Endothelial cell (in vitro differentiated cells): ENCODE results near the gene VTI1A. TPM values are rescaled to one million over a fixed set of nuclear protein-coding genes. Genes with fewer than 3 reads are reported as not detected.

Experiments used
- DNase-seq: peaks from one replicate; pipeline ENCODE4 v3.0.0; 2021; ENCODE audit warnings: low spot score
- H3K27ac Mint-ChIP-seq: one replicate; pipeline ENCODE4 v1.8.0; 2021; ENCODE audit warnings: mixed read lengths, inconsistent platforms; ENCODE audit not compliant: unreplicated experiment
- H3K27me3 Mint-ChIP-seq: one replicate; pipeline ENCODE4 v1.8.0; 2021; ENCODE audit warnings: mild to moderate bottlenecking, moderate library complexity, mixed read lengths, inconsistent platforms; ENCODE audit not compliant: unreplicated experiment
- H3K36me3 Mint-ChIP-seq: one replicate; pipeline ENCODE4 v1.8.0; 2021; ENCODE audit warnings: mild to moderate bottlenecking, low read depth, mixed read lengths, inconsistent platforms; ENCODE audit not compliant: unreplicated experiment
- H3K4me1 Mint-ChIP-seq: one replicate; pipeline ENCODE4 v1.8.0; 2021; ENCODE audit warnings: mild to moderate bottlenecking, mixed read lengths, inconsistent platforms; ENCODE audit not compliant: unreplicated experiment
- H3K4me3 Mint-ChIP-seq: one replicate; pipeline ENCODE4 v1.8.0; 2021; ENCODE audit warnings: mild to moderate bottlenecking, mixed read lengths, inconsistent platforms; ENCODE audit not compliant: unreplicated experiment
- H3K9me3 Mint-ChIP-seq: one replicate; pipeline ENCODE4 v1.8.0; 2021; ENCODE audit warnings: mixed read lengths, inconsistent platforms; ENCODE audit not compliant: unreplicated experiment
- total RNA-seq: library from RNA; stranded (reverse); fragmentation: NEBNext Ultra II Directional; extraction: Animal tissue kit (Norgen Biotek cat#: 25700); gene quantifications from one replicate; pipeline ENCODE4 v1.2.1, GENCODE V29; 2021; ENCODE audit not compliant: unreplicated experiment
- TF ChIP-seq, protein P1 (sequence below): fragments of 200-600 bp; sonication (generic); IDR thresholded peaks from one replicate; pipeline ENCODE4 v1.5.0; 2021; ENCODE audit warnings: antibody characterized with exemption; ENCODE audit not compliant: unreplicated experiment

The VTI1A gene
- total RNA-seq, 1 donor from 2014 or later = 35.4 TPM

DNA sequence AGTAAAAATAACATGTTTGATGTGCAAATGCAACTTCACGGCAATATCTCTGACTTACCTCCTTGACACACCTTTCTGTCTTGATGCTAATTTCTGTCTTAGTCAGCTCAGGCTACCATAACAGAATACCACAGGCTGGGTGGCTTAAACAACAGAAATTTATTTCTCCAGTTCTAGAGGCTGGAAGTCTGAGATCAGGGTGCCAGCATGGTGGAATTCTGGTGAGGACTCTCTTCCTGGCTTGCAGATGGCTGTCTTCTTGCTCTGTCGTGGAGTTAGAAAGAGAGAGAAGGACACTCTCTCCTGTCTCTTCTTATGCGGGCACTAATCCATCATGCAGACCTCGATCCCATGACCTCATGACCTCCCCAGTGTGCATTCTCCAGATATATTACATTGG, 134.9 kb downstream of the VTI1A start:
- no peaks in the 10 kb centered on the region for H3K9me3 Mint-ChIP-seq
- no peak overlapping the region for H3K27ac Mint-ChIP-seq
- TF ChIP-seq, protein P1, sequence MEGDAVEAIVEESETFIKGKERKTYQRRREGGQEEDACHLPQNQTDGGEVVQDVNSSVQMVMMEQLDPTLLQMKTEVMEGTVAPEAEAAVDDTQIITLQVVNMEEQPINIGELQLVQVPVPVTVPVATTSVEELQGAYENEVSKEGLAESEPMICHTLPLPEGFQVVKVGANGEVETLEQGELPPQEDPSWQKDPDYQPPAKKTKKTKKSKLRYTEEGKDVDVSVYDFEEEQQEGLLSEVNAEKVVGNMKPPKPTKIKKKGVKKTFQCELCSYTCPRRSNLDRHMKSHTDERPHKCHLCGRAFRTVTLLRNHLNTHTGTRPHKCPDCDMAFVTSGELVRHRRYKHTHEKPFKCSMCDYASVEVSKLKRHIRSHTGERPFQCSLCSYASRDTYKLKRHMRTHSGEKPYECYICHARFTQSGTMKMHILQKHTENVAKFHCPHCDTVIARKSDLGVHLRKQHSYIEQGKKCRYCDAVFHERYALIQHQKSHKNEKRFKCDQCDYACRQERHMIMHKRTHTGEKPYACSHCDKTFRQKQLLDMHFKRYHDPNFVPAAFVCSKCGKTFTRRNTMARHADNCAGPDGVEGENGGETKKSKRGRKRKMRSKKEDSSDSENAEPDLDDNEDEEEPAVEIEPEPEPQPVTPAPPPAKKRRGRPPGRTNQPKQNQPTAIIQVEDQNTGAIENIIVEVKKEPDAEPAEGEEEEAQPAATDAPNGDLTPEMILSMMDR = no peak
- no peak overlapping the region for H3K4me3 Mint-ChIP-seq
- peaks cover 4% of the 10 kb centered on the region for H3K4me1 Mint-ChIP-seq
- H3K36me3 Mint-ChIP-seq = no peaks in the 10 kb centered on the region
- peaks cover 1% of the 10 kb centered on the region for H3K27me3 Mint-ChIP-seq
- no peak for DNase-seq

DNA sequence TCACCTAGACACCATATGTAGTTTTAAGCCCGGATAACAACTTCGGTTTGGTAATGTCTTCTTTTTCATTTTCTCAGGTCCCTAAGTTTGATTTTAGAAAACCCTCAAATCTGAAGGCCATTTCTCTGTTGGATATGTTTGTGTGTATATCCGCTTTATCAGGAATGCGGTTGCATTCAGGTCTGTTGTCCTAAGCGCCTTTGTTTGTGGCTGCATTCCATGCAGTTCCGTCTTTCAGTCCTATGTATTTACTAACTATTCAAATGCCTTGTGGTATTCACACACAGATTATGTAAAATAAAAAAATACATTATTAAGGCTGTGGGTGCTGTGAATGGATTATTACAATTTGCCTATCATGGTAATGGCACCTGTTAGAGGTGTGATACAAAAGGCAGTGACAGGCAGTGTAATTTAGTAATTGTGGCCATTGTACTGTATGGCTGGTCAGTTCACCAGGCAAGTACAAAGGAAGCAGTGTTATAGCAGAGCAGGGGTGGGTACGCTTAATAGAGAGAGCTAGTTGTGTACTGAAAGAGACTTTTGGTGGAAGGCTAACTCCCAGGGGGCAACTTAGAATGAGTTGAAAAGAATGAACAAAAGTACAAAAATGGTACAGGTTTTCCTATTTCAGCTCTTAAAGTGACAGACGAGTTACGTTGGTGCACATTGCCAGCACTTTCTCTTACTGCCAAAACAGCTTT, 136.4 kb downstream of the VTI1A start:
- peaks cover 1% of the 10 kb centered on the region for H3K27me3 Mint-ChIP-seq
- no peak for DNase-seq
- H3K36me3 Mint-ChIP-seq = no peaks in the 10 kb centered on the region
- H3K27ac Mint-ChIP-seq = no peak overlapping the region
- H3K9me3 Mint-ChIP-seq = no peaks in the 10 kb centered on the region
- TF ChIP-seq, protein P1 = no peak
- no peak overlapping the region for H3K4me3 Mint-ChIP-seq
- peaks cover 8% of the 10 kb centered on the region for H3K4me1 Mint-ChIP-seq

DNA sequence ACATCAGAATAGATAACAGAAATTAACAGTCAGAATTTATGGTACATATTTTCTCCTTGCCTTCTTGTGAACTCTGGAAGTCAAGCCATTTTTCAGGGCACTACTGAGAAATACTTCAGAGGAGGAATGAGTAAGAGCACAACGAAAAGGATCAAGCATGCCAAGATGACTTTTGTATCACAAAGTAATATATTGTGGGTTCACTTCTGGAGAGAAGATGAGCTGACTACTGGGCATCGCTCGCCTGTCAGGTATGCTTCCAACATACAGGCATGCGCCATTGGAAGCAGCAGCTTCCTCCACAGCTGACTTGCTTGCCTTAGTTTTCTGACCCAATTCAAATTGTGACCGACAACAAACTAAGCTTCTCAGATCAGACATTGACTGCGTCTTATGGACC, 137.3 kb downstream of the VTI1A start:
- TF ChIP-seq, protein P1 = no peak
- Mint-ChIP-seq H3K4me3 (no peak overlapping the region), H3K27ac (no peak overlapping the region), H3K4me1 (peaks cover 8% of the 10 kb centered on the region), H3K27me3 (peaks cover 1% of the 10 kb centered on the region), H3K36me3 (no peaks in the 10 kb centered on the region), H3K9me3 (no peaks in the 10 kb centered on the region)
- DNase-seq = no peak

DNA sequence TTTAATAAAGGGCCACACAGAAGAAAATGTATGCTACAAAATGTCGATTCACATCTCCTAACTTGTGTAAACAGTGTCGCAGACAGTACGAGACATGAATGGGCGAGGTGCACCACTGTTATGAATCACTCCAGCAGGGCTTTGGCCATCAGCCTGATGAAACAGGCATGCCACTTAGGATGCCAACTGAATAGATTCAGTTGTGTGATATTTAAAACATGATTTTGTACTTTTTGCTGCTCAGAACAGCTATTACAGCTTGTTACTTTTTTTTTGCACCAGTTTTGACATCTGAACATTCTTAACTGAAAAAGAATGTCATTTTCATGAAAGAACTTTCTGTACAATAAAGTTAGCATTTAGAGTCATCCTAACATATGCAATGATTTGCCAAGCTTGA, 138.1 kb downstream of the VTI1A start:
- H3K9me3 Mint-ChIP-seq = no peaks in the 10 kb centered on the region
- H3K4me3 Mint-ChIP-seq = no peak overlapping the region
- TF ChIP-seq, protein P1 = no peak
- H3K4me1 Mint-ChIP-seq = peaks cover 8% of the 10 kb centered on the region
- H3K36me3 Mint-ChIP-seq = no peaks in the 10 kb centered on the region
- no peak for DNase-seq
- peaks cover 1% of the 10 kb centered on the region for H3K27me3 Mint-ChIP-seq
- no peak overlapping the region for H3K27ac Mint-ChIP-seq

DNA sequence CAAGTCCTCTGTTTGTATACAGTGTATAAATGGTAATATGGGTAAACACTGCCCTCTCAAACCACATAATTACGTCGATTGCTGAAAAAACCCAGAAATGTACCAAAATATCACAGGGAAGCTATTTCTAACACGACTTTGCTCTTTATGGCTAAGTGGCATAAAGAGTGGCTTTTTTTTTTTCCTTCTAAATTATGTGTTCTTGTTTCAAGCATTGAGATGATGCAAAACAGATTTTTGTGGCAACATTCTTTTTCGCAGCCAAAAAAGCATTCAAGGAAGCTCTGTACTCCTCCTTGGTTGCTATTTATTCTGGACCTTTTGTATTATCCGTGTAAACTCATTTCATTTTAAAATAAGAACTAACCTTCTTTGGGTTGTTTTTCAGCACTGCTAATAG, 138.9 kb downstream of the VTI1A start:
- peaks cover 8% of the 10 kb centered on the region for H3K4me1 Mint-ChIP-seq
- TF ChIP-seq, protein P1 = no peak
- no peaks in the 10 kb centered on the region for H3K9me3 Mint-ChIP-seq
- no peak overlapping the region for H3K27ac Mint-ChIP-seq
- no peak overlapping the region for H3K4me3 Mint-ChIP-seq
- peaks cover 1% of the 10 kb centered on the region for H3K27me3 Mint-ChIP-seq
- no peak for DNase-seq
- no peaks in the 10 kb centered on the region for H3K36me3 Mint-ChIP-seq
